ENCODE results near the gene TET2.

The TET2 gene

DNA sequence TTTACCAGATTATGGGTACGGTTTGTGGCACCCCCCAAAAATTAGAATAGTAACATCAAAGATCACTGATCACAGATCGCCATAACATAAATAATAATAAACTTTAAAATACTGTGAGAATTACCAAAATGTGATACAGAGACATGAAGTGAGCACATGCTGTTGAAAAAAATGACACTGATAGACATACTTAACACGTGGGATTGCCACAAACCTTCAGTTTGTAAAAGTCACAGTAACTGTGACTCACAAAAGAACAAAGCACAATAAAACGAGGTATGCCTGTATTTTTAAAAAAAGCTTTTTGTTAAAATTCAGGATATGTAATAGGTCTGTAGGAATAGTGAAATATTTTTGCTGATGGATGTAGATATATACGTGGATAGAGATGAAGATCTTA is 93.4 kb downstream of the TET2 start:
- no peak for DNase-seq (ENCODE audit: low spot score in 2 of 2)
- in situ Hi-C loops (cut with MboI; ENCODE audit: low sequenced_read_pairs) = no loop called here
- Histone ChIP-seq H3K9me3 (no peaks in the 10 kb centered on the region), H3K27me3 (ENCODE audit: low read depth) (no peaks in the 10 kb centered on the region), H3K36me3 (replicated peaks) (no peaks in the 10 kb centered on the region), H3K4me1 (peaks cover 3% of the 10 kb centered on the region; the same call in 1 of the 2 replicates), H3K4me3 (no peak overlapping the region)

DNA sequence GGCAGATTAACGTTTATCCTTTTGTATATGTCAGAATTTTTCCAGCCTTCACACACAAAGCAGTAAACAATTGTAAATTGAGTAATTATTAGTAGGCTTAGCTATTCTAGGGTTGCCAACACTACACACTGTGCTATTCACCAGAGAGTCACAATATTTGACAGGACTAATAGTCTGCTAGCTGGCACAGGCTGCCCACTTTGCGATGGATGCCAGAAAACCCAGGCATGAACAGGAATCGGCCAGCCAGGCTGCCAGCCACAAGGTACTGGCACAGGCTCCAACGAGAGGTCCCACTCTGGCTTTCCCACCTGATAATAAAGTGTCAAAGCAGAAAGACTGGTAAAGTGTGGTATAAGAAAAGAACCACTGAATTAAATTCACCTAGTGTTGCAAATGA is 94.8 kb downstream of the TET2 start:
- in situ Hi-C loops (cut with MboI; ENCODE audit: low sequenced_read_pairs) = no loop called here
- H3K27me3 ChIP-seq (ENCODE audit: low read depth) = no peaks in the 10 kb centered on the region
- H3K36me3 ChIP-seq (replicated peaks) = no peaks in the 10 kb centered on the region
- no peaks in the 10 kb centered on the region for H3K9me3 ChIP-seq
- H3K4me3 ChIP-seq = no peak overlapping the region
- peaks cover 3% of the 10 kb centered on the region; the same call in 1 of the 2 replicates for H3K4me1 ChIP-seq
- DNase-seq (ENCODE audit: low spot score in 2 of 2) = peak in 1 of 2 experiments; percentile 64

DNA sequence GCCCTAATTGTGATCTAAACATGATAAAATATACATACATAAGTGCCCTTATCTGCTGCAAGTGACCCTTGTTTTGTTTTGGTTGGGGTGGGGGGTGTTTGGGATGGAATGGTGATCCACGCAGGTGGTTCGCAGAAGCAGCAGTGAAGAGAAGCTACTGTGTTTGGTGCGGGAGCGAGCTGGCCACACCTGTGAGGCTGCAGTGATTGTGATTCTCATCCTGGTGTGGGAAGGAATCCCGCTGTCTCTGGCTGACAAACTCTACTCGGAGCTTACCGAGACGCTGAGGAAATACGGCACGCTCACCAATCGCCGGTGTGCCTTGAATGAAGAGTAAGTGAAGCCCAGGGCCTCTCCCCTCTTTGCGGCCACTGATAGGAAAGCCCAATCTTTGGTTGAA is 96.8 kb downstream of the TET2 start:
- no peak overlapping the region for H3K4me3 ChIP-seq
- no peak for DNase-seq (ENCODE audit: low spot score in 2 of 2)
- peaks cover 3% of the 10 kb centered on the region; the same call in 1 of the 2 replicates for H3K4me1 ChIP-seq
- no peaks in the 10 kb centered on the region for H3K36me3 ChIP-seq (replicated peaks)
- no peaks in the 10 kb centered on the region for H3K27me3 ChIP-seq (ENCODE audit: low read depth)
- in situ Hi-C loops (cut with MboI; ENCODE audit: low sequenced_read_pairs) = no loop called here
- no peaks in the 10 kb centered on the region for H3K9me3 ChIP-seq

DNA sequence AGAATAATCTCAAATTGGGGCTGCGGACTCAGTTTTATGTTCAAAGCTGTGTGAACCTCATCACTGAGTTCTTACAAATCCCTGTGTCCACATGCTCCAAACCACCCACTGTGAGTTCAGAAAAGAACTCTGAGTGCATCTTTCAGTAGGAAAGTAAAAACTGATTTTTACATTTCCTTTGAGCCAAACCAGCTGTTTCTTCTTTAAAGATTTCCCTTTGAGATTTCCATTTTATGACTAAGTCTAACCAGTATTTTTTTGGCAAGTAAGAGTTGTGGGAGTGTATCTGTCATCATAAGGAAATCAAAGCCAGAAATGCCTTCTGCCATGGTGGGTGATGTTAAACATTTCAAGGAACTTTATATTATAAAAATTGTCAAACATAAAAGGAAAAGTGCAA is 100.0 kb downstream of the TET2 start:
- H3K4me3 ChIP-seq = no peak overlapping the region
- no peaks in the 10 kb centered on the region for H3K27me3 ChIP-seq (ENCODE audit: low read depth)
- DNase-seq (ENCODE audit: low spot score in 2 of 2) = no peak
- no peaks in the 10 kb centered on the region for H3K36me3 ChIP-seq (replicated peaks)
- H3K4me1 ChIP-seq = no peaks in the 10 kb centered on the region
- in situ Hi-C loops (cut with MboI; ENCODE audit: low sequenced_read_pairs) = no loop called here
- no peaks in the 10 kb centered on the region for H3K9me3 ChIP-seq

DNA sequence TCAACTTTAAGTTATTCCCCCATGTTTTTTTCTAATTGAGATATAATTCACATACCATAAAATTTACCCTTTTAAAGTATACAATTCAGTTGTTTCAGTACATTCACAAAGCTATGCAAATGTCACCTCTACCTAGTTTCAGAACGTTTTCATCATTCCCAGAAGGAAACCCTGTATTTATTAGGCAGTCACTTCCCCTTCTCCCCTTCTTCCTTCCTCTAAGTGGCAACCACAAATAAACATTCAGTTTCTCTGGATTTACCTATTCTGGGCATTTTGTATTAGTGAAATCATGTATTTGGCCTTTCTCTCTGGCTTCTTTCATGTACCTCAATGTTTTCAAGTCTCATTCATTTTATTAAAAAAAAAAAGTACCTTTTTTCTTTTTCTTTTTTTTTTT is 101.9 kb downstream of the TET2 start:
- H3K4me3 ChIP-seq = no peak overlapping the region
- in situ Hi-C loops (cut with MboI; ENCODE audit: low sequenced_read_pairs) = no loop called here
- no peaks in the 10 kb centered on the region for H3K36me3 ChIP-seq (replicated peaks)
- no peaks in the 10 kb centered on the region for H3K9me3 ChIP-seq
- no peaks in the 10 kb centered on the region for H3K27me3 ChIP-seq (ENCODE audit: low read depth)
- no peak for DNase-seq (ENCODE audit: low spot score in 2 of 2)
- no peaks in the 10 kb centered on the region for H3K4me1 ChIP-seq

DNA sequence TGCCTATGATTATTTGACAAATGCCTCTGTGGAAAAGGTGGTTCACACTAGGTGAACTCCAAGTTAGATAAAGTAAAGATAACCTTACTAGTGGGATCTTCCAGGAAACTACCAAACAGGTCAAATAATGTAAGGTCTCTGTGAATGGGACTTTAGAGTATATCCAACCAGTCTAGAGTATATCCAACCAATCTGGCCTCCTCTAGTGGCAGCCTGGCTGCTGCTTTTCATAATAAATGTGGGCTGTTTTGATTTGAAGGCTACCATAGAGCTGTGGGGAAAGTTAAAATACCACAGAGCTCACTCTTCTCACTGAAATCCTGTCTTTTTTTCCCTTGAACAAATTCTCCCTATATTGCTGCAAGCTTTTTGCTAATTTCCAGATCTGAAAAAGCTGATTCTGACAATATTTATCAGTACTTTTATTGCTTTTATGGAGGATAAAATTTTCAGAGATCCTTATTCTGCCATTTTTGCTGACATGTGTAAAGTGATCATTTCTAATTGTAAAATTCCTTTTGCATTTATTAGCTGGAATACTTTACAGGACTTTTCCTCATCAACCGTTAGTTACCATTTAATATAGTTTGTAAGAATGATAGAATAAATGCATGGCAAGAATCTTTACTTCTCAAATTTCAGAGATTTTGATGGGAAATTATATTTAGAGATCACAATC is 111.3 kb downstream of the TET2 start:
- H3K4me3 ChIP-seq = no peak overlapping the region
- H3K27me3 ChIP-seq (ENCODE audit: low read depth) = no peaks in the 10 kb centered on the region
- H3K4me1 ChIP-seq = no peaks in the 10 kb centered on the region
- H3K36me3 ChIP-seq (replicated peaks) = no peaks in the 10 kb centered on the region; the same call in 1 of the 2 replicates
- in situ Hi-C loops (cut with MboI; ENCODE audit: low sequenced_read_pairs) = no loop called here
- DNase-seq (ENCODE audit: low spot score in 2 of 2) = no peak
- no peaks in the 10 kb centered on the region for H3K9me3 ChIP-seq

DNA sequence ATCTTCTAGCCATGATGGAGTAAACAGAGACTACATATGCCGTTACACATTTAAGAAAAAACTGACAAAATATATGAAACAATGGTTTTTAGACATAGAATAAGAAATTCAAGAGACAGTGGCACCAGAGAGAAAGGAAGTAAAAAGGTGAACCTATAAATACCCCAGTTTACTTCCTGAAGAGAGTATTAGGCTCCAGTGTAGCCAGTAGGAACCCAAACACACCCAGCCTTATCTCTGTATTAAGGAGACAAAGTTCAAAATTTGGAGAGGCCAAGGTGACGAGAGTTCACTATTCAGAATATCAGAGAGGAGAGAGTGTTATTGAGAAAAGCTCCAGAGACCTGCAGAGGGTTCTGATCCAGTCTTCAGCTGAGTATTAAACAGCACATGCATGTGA is 119.0 kb downstream of the TET2 start:
- Histone ChIP-seq H3K4me3 (no peak overlapping the region), H3K9me3 (no peaks in the 10 kb centered on the region), H3K36me3 (replicated peaks) (peaks cover 12% of the 10 kb centered on the region), H3K27me3 (ENCODE audit: low read depth) (no peaks in the 10 kb centered on the region), H3K4me1 (peaks cover 4% of the 10 kb centered on the region; the same call in 1 of the 2 replicates)
- in situ Hi-C loops (cut with MboI; ENCODE audit: low sequenced_read_pairs) = no loop called here
- no peak for DNase-seq (ENCODE audit: low spot score in 2 of 2)

DNA sequence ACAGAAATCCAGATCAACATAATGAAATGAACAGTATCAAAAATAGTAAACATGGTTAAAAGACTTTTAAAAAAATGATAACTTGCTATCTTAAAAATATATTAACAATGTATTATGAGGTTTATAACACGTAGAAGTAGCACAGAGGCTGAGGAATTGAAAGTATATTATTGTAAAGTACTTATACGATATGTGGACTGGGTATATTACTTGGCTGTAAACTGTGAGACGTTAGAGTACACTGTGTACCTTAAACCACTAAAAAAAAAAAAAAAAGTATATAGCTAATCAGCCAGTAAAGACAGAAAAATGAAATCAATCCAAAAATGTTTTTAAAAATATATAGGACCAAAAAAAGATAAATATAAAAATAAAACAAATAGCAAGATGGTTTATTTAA is 120.6 kb downstream of the TET2 start:
- Histone ChIP-seq H3K27me3 (ENCODE audit: low read depth) (no peaks in the 10 kb centered on the region), H3K4me1 (peaks cover 4% of the 10 kb centered on the region; the same call in 1 of the 2 replicates)
- in situ Hi-C loops (cut with MboI; ENCODE audit: low sequenced_read_pairs) = no loop called here

DNA sequence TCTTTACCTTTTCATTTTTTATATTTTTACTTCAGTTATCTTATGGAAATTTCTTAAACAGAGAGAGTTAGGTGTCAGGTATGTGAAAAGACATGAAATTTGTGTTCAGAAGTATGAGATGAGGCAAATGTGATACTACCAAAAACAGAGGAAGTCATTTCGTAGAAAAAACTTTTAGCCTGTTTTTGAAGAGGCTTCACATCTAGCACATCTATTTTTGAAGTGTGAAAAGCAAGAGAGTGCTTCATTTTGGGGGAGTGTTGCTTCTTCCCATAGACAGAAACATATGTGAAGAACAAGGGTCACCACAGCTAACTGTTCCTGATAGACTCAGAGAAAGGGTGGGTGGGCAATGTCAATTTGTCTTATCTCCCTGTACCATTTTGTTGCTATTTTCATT is 125.3 kb downstream of the TET2 start:
- no peak overlapping the region for H3K4me3 ChIP-seq
- peaks cover 13% of the 10 kb centered on the region for H3K4me1 ChIP-seq
- DNase-seq (ENCODE audit: low spot score in 2 of 2) = no peak
- H3K36me3 ChIP-seq (replicated peaks) = peaks cover 35% of the 10 kb centered on the region
- no peaks in the 10 kb centered on the region for H3K27me3 ChIP-seq (ENCODE audit: low read depth)
- no peaks in the 10 kb centered on the region for H3K9me3 ChIP-seq
- in situ Hi-C loops (cut with MboI; ENCODE audit: low sequenced_read_pairs) = no loop called here

More for the DNA sequence above, 120.6 kb downstream of the TET2 start:
- H3K4me3 ChIP-seq = no peak overlapping the region
- H3K36me3 ChIP-seq (replicated peaks) = peaks cover 23% of the 10 kb centered on the region
- DNase-seq (ENCODE audit: low spot score in 2 of 2) = no peak
- no peaks in the 10 kb centered on the region for H3K9me3 ChIP-seq

DNA sequence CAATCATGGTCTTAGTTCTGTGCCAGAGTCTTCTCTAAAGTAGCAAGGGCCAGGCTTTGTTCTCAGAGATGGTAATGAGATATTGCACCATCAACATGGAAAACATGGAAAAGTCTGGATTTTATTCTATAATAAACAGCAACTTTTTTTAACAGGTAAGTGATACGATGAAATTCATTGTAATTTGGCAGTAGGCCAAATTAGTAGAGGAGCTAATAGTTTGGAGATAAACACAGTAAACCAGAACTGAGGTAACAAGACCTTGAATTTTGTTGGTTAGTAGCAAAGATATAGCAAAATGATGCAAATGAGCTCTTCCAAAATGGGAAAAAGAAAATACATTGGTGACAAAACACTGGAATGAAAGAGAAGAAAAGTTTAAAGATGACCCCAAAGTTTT is 126.6 kb downstream of the TET2 start:
- Histone ChIP-seq H3K4me1 (peaks cover 20% of the 10 kb centered on the region), H3K9me3 (no peaks in the 10 kb centered on the region), H3K27me3 (ENCODE audit: low read depth) (no peaks in the 10 kb centered on the region), H3K4me3 (no peak overlapping the region), H3K36me3 (replicated peaks) (peaks cover 35% of the 10 kb centered on the region)
- in situ Hi-C loops (cut with MboI; ENCODE audit: low sequenced_read_pairs) = no loop called here
- DNase-seq (ENCODE audit: low spot score in 2 of 2) = no peak

DNA sequence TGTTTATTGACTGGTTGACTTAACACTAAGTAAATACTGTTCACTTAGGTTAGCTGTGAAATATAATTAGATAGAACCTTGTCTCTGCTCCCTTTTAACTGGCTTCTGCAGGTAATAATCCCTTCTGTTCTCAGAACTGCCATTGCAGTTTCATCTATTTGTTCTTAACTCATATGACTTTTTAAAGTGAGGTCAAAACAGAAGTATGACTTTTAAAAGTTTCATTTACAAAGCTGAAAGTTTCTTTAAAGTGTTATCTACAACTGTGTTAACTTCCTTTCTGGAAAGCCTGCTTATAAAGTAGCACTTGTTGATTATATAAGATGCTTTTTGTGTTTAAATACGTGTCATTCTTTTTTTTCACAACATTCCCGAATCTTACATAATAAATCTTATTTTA is 127.4 kb downstream of the TET2 start:
- in situ Hi-C loops (cut with MboI; ENCODE audit: low sequenced_read_pairs) = no loop called here
- Histone ChIP-seq H3K4me3 (no peak overlapping the region), H3K36me3 (replicated peaks) (peaks cover 35% of the 10 kb centered on the region)

DNA sequence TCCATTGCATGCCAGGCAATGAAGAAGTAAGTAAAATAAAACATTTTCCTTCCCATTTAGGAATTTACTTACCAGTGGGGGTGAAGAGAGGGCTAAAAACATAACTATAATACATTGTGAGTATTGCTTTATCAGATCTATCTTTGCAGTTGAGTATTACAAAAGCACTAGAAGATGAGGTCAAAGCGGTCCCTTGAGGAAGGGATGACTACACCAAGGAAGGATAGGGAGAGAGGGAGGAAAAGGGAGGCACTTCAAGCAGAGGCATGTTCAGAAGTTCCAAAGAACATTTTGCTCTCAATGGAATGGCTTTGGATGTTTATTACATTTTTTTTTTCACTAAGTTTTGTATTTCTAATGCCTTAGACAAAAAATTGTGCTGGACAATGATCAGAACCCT is 127.8 kb downstream of the TET2 start:
- H3K4me3 ChIP-seq = no peak overlapping the region
- no peak for DNase-seq (ENCODE audit: low spot score in 2 of 2)
- in situ Hi-C loops (cut with MboI; ENCODE audit: low sequenced_read_pairs) = no loop called here
- H3K4me1 ChIP-seq = peaks cover 28% of the 10 kb centered on the region
- H3K9me3 ChIP-seq = no peaks in the 10 kb centered on the region
- H3K36me3 ChIP-seq (replicated peaks) = peaks cover 35% of the 10 kb centered on the region
- H3K27me3 ChIP-seq (ENCODE audit: low read depth) = no peaks in the 10 kb centered on the region

More for the DNA sequence above, 127.4 kb downstream of the TET2 start:
- H3K4me1 ChIP-seq = peaks cover 28% of the 10 kb centered on the region
- no peaks in the 10 kb centered on the region for H3K27me3 ChIP-seq (ENCODE audit: low read depth)
- DNase-seq (ENCODE audit: low spot score in 2 of 2) = no peak
- H3K9me3 ChIP-seq = no peaks in the 10 kb centered on the region

DNA sequence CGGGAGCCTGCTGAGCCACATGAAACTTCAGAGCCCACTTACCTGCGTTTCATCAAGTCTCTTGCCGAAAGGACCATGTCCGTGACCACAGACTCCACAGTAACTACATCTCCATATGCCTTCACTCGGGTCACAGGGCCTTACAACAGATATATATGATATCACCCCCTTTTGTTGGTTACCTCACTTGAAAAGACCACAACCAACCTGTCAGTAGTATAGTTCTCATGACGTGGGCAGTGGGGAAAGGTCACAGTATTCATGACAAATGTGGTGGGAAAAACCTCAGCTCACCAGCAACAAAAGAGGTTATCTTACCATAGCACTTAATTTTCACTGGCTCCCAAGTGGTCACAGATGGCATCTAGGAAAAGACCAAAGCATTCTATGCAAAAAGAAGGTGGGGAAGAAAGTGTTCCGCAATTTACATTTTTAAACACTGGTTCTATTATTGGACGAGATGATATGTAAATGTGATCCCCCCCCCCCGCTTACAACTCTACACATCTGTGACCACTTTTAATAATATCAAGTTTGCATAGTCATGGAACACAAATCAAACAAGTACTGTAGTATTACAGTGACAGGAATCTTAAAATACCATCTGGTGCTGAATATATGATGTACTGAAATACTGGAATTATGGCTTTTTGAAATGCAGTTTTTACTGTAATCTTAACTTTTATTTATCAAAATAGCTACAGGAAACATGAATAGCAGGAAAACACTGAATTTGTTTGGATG is 129.9 kb downstream of the TET2 start:
- DNase-seq (ENCODE audit: low spot score in 2 of 2) = peak in 1 of 2 experiments; percentile 23
- peaks cover 18% of the 10 kb centered on the region for H3K36me3 ChIP-seq (replicated peaks)
- no peaks in the 10 kb centered on the region for H3K27me3 ChIP-seq (ENCODE audit: low read depth)

DNA sequence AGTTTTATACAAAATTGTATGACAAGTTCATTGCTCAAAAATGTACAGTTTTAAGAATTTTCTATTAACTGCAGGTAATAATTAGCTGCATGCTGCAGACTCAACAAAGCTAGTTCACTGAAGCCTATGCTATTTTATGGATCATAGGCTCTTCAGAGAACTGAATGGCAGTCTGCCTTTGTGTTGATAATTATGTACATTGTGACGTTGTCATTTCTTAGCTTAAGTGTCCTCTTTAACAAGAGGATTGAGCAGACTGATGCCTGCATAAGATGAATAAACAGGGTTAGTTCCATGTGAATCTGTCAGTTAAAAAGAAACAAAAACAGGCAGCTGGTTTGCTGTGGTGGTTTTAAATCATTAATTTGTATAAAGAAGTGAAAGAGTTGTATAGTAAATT is 131.0 kb downstream of the TET2 start:
- peaks cover 10% of the 10 kb centered on the region; the same call in 1 of the 2 replicates for H3K36me3 ChIP-seq (replicated peaks)
- no peaks in the 10 kb centered on the region for H3K9me3 ChIP-seq
- in situ Hi-C loops (cut with MboI; ENCODE audit: low sequenced_read_pairs) = no loop called here
- no peak overlapping the region for H3K4me3 ChIP-seq
- peak; percentile 21 to 95 for DNase-seq (ENCODE audit: low spot score in 2 of 2)
- no peaks in the 10 kb centered on the region for H3K27me3 ChIP-seq (ENCODE audit: low read depth)
- H3K4me1 ChIP-seq = peaks cover 28% of the 10 kb centered on the region

More for the DNA sequence above, 129.9 kb downstream of the TET2 start:
- Histone ChIP-seq H3K9me3 (no peaks in the 10 kb centered on the region), H3K4me1 (peaks cover 28% of the 10 kb centered on the region), H3K4me3 (no peak overlapping the region)
- in situ Hi-C loops (cut with MboI; ENCODE audit: low sequenced_read_pairs) = no loop called here

Measured in HAP-1 (cell line).